ENCODE results near the gene IL6R. TPM values are rescaled to one million over a fixed set of nuclear protein-coding genes. Genes with fewer than 3 reads are reported as not detected.

Gene IL6R
- total RNA-seq, 1 experiment from 2014 or later, result 22.8 TPM

GRCh38 chr1:154411525-154411924, 6.4 kb downstream of the IL6R start:
- ChIA-PET CTCF (interaction anchor here (1.1 kb wide), 1 partner anchor 107 kb away, joined by 4 read pairs; no protein-coding TSS in a partner anchor), POLR2A (interaction anchor here (0.7 to 25.8 kb wide), 3 partner anchors 16 to 1512 kb away, joined by 3 to 1077 read pairs (median 3); no protein-coding TSS in a partner anchor)
- intact Hi-C loops (cut with micrococcal nuclease), result no loop called here
- no peak overlapping the region for H3K27ac Mint-ChIP-seq (ENCODE audit: low read depth, unreplicated experiment)
- no peaks in the 10 kb centered on the region for H3K9me3 Mint-ChIP-seq (ENCODE audit: unreplicated experiment)
- H3K4me1 Mint-ChIP-seq (ENCODE audit: insufficient read depth, unreplicated experiment), result peaks cover 65% of the 10 kb centered on the region
- TF ChIP-seq, protein P1, sequence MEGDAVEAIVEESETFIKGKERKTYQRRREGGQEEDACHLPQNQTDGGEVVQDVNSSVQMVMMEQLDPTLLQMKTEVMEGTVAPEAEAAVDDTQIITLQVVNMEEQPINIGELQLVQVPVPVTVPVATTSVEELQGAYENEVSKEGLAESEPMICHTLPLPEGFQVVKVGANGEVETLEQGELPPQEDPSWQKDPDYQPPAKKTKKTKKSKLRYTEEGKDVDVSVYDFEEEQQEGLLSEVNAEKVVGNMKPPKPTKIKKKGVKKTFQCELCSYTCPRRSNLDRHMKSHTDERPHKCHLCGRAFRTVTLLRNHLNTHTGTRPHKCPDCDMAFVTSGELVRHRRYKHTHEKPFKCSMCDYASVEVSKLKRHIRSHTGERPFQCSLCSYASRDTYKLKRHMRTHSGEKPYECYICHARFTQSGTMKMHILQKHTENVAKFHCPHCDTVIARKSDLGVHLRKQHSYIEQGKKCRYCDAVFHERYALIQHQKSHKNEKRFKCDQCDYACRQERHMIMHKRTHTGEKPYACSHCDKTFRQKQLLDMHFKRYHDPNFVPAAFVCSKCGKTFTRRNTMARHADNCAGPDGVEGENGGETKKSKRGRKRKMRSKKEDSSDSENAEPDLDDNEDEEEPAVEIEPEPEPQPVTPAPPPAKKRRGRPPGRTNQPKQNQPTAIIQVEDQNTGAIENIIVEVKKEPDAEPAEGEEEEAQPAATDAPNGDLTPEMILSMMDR (IDR thresholded peaks at IDR 0.05; ENCODE audit: unreplicated experiment), result no peak
- H3K27me3 Mint-ChIP-seq (ENCODE audit: insufficient read depth, unreplicated experiment), result no peaks in the 10 kb centered on the region
- DNase-seq (ENCODE audit: unreplicated experiment), result no peak
- BruUV-seq (replicated peaks), result no TSS peak
- H3K36me3 Mint-ChIP-seq (ENCODE audit: insufficient read depth, unreplicated experiment), result peaks cover 44% of the 10 kb centered on the region
- H3K4me3 Mint-ChIP-seq (ENCODE audit: unreplicated experiment), result no peak overlapping the region

- CTCF ChIA-PET, result interaction anchor here (0.5 to 1.2 kb wide), 3 partner anchors 63 to 254 kb away, joined by 3 read pairs; no protein-coding TSS in a partner anchor
- Mint-ChIP-seq H3K9me3 (ENCODE audit: unreplicated experiment) (no peaks in the 10 kb centered on the region), H3K4me3 (ENCODE audit: unreplicated experiment) (no peak overlapping the region), H3K27me3 (ENCODE audit: insufficient read depth, unreplicated experiment) (no peaks in the 10 kb centered on the region), H3K36me3 (ENCODE audit: insufficient read depth, unreplicated experiment) (peaks cover 42% of the 10 kb centered on the region), H3K4me1 (ENCODE audit: insufficient read depth, unreplicated experiment) (peaks cover 64% of the 10 kb centered on the region), H3K27ac (ENCODE audit: low read depth, unreplicated experiment) (no peak overlapping the region)
- intact Hi-C loops (cut with micrococcal nuclease), result no loop called here
- DNase-seq (ENCODE audit: unreplicated experiment), result no peak
- TF ChIP-seq, protein P1 (IDR thresholded peaks at IDR 0.05; ENCODE audit: unreplicated experiment), result no peak
- POLR2A ChIA-PET, result interaction anchor here (0.8 to 25.8 kb wide), 2 partner anchors 14 to 22 kb away, joined by 3 to 1077 read pairs; no protein-coding TSS in a partner anchor
- BruUV-seq (replicated peaks), result no TSS peak
Measured at GRCh38 chr1:154413177-154413783, 8.1 kb downstream of the IL6R start.

DNA sequence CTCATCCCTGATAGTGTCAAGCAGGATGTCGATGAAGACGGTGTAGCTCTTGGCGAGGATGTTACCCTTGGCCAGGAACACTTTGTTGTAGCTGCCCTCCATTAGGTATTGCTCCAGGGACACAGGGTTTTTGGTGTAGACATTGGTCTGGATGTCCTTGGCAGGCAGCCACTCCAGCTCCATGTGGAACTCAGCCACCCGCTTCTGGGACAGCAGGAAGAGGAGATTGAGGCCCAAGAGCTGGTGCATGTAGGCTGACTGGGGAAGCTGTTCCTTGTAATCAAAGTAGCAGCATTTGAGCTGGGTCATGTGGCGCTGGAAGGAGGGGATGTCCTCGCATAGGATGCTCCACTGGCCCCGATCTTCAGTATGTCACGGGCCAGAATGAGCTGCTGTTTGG, 9.5 kb downstream of the IL6R start:
- ChIA-PET CTCF (interaction anchor here (0.6 to 1.2 kb wide), 5 partner anchors 9 to 120 kb away, joined by 3 to 5 read pairs (median 3); partner anchors contain the start of gene IL6R), POLR2A (interaction anchor here (0.8 to 26.0 kb wide), 4 partner anchors 2 to 670 kb away, joined by 3 to 1077 read pairs (median 540); partner anchors contain the start of gene IL6R)
- no peaks in the 10 kb centered on the region for H3K27me3 Mint-ChIP-seq (ENCODE audit: insufficient read depth, unreplicated experiment)
- H3K9me3 Mint-ChIP-seq (ENCODE audit: unreplicated experiment), result no peaks in the 10 kb centered on the region
- H3K27ac Mint-ChIP-seq (ENCODE audit: low read depth, unreplicated experiment), result no peak overlapping the region
- intact Hi-C loops (cut with micrococcal nuclease), result no loop called here
- DNase-seq (ENCODE audit: unreplicated experiment), result no peak
- H3K4me1 Mint-ChIP-seq (ENCODE audit: insufficient read depth, unreplicated experiment), result peaks cover 65% of the 10 kb centered on the region
- peaks cover 41% of the 10 kb centered on the region for H3K36me3 Mint-ChIP-seq (ENCODE audit: insufficient read depth, unreplicated experiment)
- no peak overlapping the region for H3K4me3 Mint-ChIP-seq (ENCODE audit: unreplicated experiment)
- no TSS peak for BruUV-seq (replicated peaks)
- TF ChIP-seq, protein P1 (IDR thresholded peaks at IDR 0.05; ENCODE audit: unreplicated experiment), result no peak

- intact Hi-C loops (cut with micrococcal nuclease), result no loop called here
- Mint-ChIP-seq H3K4me1 (ENCODE audit: insufficient read depth, unreplicated experiment) (peaks cover 66% of the 10 kb centered on the region), H3K4me3 (ENCODE audit: unreplicated experiment) (no peak overlapping the region), H3K27ac (ENCODE audit: low read depth, unreplicated experiment) (peak overlapping the region; percentile 67), H3K27me3 (ENCODE audit: insufficient read depth, unreplicated experiment) (no peaks in the 10 kb centered on the region), H3K9me3 (ENCODE audit: unreplicated experiment) (no peaks in the 10 kb centered on the region), H3K36me3 (ENCODE audit: insufficient read depth, unreplicated experiment) (peaks cover 46% of the 10 kb centered on the region)
- ChIA-PET CTCF (interaction anchor here (0.6 to 6.7 kb wide), 10 partner anchors 9 to 527 kb away, joined by 3 to 51 read pairs (median 4); partner anchors contain the start of genes IL6R and UBAP2L), POLR2A (interaction anchor here (25.8 to 26.0 kb wide), 2 partner anchors 4 to 10 kb away, joined by 1077 read pairs; partner anchors contain the start of gene IL6R)
- TF ChIP-seq, protein P1 (IDR thresholded peaks at IDR 0.05; ENCODE audit: unreplicated experiment), result no peak
- no TSS peak for BruUV-seq (replicated peaks)
- no peak for DNase-seq (ENCODE audit: unreplicated experiment)
Measured at GRCh38 chr1:154416471-154417337, 11.6 kb downstream of the IL6R start.
